OCI-M1 (cell line): ENCODE results near the gene SCN8A.
"Not testable (repeated sequence)": the region's sequence is repeated elsewhere in the genome, so short reads cannot be mapped to it uniquely, and the experiment has no call there.

Source experiments
- DNase-seq: peaks from one replicate; lab custom pipeline; 2025; lab: John Stamatoyannopoulos, UW

SCN8A gene

GRCh38 chr12:51591016-51591901, at the start of gene SCN8A:
SCN8A (plus strand) TSS chr12:51591233; CDS start chr12:51662818, 71,585 bp downstream.
- DNase-seq = no peak

GRCh38 chr12:51546097-51546496, 44.9 kb upstream of the SCN8A start:
- DNase-seq = no peak

GRCh38 chr12:51547606-51548005, 43.4 kb upstream of the SCN8A start:
- DNase-seq = no peak

- no peak for DNase-seq
Observed at GRCh38 chr12:51548241-51548640, 42.8 kb upstream of the SCN8A start.

GRCh38 chr12:51549637-51550036, 41.4 kb upstream of the SCN8A start:
- no peak for DNase-seq

- not testable (repeated sequence) for DNase-seq
Observed at GRCh38 chr12:51568271-51569032, 22.6 kb upstream of the SCN8A start.

GRCh38 chr12:51579321-51579850, 11.6 kb upstream of the SCN8A start:
- DNase-seq = no peak

GRCh38 chr12:51589060-51589459, 2.0 kb upstream of the SCN8A start:
- no peak for DNase-seq

- no peak for DNase-seq
Observed at GRCh38 chr12:51589557-51590176, 1.4 kb upstream of the SCN8A start.

GRCh38 chr12:51590347-51591015, 552 bp upstream of the SCN8A start:
- DNase-seq = peak; percentile 75

GRCh38 chr12:51592034-51592705, 1.1 kb downstream of the SCN8A start:
- DNase-seq = no peak

GRCh38 chr12:51593021-51593420, 2.0 kb downstream of the SCN8A start:
- DNase-seq = no peak

GRCh38 chr12:51593539-51593938, 2.5 kb downstream of the SCN8A start:
- DNase-seq = peak; percentile 56

- no peak for DNase-seq
Observed at GRCh38 chr12:51598156-51598555, 7.1 kb downstream of the SCN8A start.

- DNase-seq = no peak
Observed at GRCh38 chr12:51600721-51601120, 9.7 kb downstream of the SCN8A start.

GRCh38 chr12:51601241-51601640, 10.2 kb downstream of the SCN8A start:
- no peak for DNase-seq

GRCh38 chr12:51605896-51606295, 14.9 kb downstream of the SCN8A start:
- not testable (repeated sequence) for DNase-seq

- not testable (repeated sequence) for DNase-seq
Observed at GRCh38 chr12:51607197-51607596, 16.2 kb downstream of the SCN8A start.

GRCh38 chr12:51620448-51620847, 29.4 kb downstream of the SCN8A start:
- DNase-seq = no peak

GRCh38 chr12:51621156-51621922, 30.3 kb downstream of the SCN8A start:
- no peak for DNase-seq
